HS-27A (cell line): ENCODE data around the gene PPP1R12B.
"Not testable (repeated sequence)": the region's sequence is repeated elsewhere in the genome, so short reads cannot be mapped to it uniquely, and the experiment has no call there.

Experiments
- DNase-seq: peaks from one replicate; pipeline ENCODE4 v3.0.0-alpha.2; 2012; ENCODE audit warnings: low read depth, missing footprints

Gene PPP1R12B

GRCh38 chr1:202405928-202406327, 57.4 kb downstream of the PPP1R12B start:
- no peak for DNase-seq

DNA sequence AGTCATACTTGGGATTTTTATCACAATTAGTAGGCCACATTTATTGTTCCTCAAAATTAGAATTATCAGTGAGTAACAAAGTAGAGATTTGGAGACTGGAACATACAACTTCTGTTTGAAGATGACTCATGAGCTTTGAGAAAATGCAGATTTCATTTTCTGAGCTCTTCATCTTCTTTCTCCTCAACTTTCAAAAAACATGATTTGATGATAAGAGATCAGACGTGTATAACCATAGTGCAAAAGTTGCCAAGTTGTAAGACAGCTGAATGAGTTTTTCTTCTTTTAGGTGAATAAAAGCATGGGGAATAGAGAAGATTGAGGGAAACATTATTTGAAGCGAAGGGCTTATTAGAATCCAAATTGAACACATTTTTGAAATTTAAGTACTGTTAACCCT, 58.4 kb downstream of the PPP1R12B start:
- not testable (repeated sequence) for DNase-seq

- DNase-seq, result not testable (repeated sequence)
These were observed 58.9 kb downstream of the PPP1R12B start for GRCh38 chr1:202407378-202407777.

DNA sequence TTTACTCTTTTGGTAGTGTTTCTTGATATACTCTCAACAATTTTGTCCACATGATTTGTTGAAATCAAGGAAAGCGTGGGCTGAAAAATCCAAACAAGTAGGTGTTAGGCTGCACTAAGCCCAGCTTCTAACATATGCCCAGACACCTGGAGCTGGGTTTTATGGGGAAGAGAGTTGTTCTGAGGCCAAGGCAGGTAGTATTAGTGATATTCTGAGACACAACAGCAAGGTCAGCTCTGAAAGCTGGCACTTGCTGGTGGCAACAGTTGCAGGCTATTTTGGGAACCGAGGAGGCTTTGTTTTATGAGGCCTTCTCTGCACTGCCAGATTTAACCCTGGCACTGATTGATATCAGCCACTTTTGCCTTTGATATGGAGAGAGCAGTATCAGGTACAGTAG, 61.8 kb downstream of the PPP1R12B start:
- not testable (repeated sequence) for DNase-seq

DNA sequence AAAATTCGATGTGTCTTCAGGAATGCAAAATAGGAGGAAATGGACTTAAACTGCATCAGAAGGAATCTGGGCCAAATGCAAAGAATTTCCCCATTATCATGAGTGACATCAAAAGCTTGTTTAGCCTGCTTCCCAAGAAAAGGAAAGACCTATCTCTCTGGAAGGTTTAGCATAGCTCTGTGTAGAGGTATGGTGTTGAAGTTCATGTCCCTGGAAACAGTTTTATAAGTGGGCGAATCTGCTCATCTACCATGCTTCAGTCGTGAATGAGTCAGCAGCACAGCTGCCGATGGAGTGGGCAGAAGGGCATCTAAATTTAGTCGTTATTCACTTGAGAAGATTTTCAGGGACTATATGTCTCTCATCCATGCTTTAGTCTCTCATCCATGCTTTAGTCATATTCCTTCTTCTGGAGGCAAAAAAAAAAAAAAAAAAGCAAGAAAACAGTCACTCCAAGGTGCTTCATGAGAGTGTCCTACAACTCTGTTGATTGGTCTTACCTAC, 62.4 kb downstream of the PPP1R12B start:
- peak; percentile 2 for DNase-seq

DNA sequence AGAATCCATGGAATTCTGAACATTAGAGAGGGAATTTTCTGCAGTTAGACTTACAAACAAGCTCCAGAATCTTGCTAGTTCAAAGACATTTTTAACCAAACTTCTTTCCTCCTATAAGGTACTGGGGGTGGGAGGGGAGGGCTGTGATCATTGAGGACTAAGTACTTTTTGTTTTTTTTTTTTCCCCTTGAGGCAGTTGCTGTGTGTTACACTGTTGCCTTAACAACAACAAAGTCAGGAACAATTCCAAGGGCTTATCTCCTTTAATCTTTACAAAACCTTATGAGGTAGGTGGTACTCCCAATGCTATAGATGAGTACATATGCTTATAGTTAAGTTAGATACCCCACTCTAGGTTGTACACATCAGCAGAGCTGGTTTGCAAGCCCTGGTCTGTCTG, 62.9 kb downstream of the PPP1R12B start:
- no peak for DNase-seq

GRCh38 chr1:202412421-202412820, 63.9 kb downstream of the PPP1R12B start:
- DNase-seq, result not testable (repeated sequence)

- DNase-seq, result no peak
These were observed 68.1 kb downstream of the PPP1R12B start for GRCh38 chr1:202416641-202417040.

DNA sequence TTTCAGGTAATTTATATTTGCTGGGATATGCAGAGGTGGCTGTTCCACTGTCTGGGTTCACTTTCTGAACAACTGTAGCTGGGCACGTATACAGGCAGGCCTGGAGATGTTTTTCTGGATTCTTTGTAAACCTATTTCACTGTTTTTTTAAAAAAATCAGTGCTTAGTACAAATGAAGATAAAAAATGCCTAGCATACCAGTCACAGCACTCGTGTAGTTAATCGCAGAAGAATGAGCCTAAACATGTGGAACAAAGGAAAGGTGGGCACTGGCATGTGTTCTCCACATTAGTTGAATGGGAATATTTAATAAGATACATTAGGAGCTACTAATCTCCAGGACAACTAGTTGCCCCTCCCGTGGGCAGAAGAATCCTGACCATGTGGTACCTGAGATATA, 68.6 kb downstream of the PPP1R12B start:
- DNase-seq, result not testable (repeated sequence)

DNA sequence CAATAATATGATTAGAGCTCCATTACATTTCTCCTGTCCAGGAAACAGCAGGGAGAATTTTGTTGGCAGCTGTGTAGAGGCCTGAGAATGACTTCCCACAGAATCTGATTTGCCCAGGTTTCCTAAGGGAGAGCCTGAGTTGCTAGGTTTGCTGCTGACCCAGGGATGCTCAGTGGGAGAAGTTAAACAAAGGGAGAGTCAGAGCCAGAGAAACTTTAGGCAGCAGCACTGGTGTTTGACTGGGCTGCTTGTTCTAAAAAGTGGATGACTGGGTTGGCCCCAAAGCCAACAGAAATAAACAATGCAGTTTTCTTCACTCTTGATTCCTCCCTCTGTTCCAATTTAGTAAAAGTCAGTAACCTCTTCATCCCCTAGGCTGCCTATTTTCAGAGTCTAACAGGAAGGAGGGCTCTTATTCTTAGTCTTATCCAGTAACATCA, 69.3 kb downstream of the PPP1R12B start:
- not testable (repeated sequence) for DNase-seq

GRCh38 chr1:202419731-202420130, 71.2 kb downstream of the PPP1R12B start:
- DNase-seq, result not testable (repeated sequence)

- DNase-seq, result not testable (repeated sequence)
These were observed 72.1 kb downstream of the PPP1R12B start for GRCh38 chr1:202420422-202421094.

DNA sequence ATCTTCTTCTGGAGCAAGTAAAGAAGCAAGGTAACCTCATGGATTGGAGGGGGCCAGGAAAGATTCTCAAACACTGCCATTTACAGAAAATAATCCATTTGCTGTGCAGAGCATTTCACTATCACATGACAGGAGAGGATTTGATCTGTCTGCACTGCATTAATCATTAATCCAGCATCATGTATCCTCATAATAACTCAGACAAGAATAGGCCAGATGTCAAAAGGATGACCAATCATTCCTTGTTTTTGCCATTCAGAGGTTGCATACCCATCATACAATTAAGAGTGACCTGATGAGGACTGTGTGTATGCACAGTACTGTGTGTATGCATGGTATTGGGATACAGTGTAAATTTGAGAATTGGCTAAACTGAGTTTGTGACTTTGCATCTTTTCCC, 74.2 kb downstream of the PPP1R12B start:
- not testable (repeated sequence) for DNase-seq

DNA sequence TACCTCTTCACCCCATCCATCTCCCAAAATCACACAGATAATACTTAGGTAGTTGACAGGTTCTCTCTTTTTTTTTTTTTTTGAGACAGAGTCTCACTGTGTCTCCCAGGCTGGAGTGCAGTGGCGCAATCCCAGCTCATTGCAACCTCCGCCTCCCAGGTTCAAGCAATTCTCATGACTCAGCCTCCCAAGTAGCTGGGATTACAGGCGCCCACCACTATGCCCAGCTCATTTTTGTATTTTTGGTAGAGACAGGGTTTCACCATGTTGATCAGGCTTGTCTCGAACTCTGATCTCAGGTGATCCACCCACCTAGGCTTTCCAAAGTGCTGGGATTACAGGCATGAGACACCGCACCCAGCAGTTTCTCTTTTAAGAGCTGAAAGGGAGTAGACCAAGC, 75.8 kb downstream of the PPP1R12B start:
- not testable (repeated sequence) for DNase-seq

- not testable (repeated sequence) for DNase-seq
These were observed 81.6 kb downstream of the PPP1R12B start for GRCh38 chr1:202430111-202430510.

GRCh38 chr1:202432338-202432737, 83.8 kb downstream of the PPP1R12B start:
- not testable (repeated sequence) for DNase-seq

DNA sequence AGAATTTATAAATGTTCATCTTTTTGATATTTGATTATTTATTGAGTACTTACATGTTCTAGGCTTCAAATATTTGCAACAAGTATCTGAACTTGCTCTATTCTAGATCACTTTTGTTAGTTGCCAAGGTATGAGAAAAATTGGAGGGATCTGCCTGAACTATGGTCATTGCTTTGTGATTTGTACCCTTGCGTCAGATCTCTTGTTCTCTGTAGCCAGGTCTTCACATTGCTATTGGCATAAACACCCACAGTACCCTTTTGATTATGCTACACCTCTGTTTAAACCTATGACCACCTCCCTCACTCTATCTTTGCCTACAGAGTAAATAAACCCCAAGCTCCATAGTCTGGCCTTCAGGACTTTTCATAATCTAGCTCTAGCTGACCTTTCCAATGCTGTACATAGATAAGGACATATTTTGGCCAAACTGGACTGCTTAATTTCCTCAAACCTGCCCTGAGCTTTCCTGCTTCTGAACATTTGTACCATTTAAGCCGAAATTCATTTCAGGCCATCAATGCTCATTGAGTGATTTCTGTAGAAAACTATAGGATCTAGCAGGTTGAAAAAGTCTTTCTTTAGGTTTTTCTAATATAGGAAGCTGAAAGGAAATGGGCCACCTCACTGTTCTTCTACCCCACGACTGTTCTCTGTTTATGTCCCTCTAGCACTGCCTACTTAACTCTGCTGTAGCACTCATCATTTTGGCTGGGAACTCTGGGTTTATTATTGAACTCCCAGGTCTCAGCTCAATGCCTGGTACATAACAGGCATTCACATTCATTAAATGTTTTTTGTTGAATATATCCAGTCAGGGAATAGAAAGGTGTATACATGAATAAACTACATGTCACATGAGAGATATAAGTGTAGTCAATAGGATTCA, 84.9 kb downstream of the PPP1R12B start:
- no peak for DNase-seq

DNA sequence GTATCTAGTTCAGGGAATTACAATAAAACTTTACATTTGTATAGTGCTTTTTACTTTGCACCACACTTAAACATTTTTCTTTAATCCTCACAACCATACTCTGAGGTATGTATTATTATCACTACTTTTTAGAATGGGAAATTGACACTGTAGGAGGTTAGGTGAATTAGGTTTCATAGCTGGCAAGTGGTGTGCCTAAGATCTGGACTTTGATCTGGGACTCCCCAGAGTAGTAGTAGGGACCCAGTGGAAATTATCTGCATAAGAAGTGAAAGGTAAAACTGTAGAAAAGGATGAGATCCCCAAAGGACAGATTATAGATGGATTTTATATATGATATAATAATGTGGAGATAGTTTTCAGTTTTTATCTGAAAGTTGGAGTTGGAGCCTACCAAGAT, 85.6 kb downstream of the PPP1R12B start:
- DNase-seq, result no peak

- no peak for DNase-seq
These were observed 90.1 kb downstream of the PPP1R12B start for GRCh38 chr1:202438393-202439174.

GRCh38 chr1:202439308-202439707, 90.8 kb downstream of the PPP1R12B start:
- no peak for DNase-seq

GRCh38 chr1:202448140-202448539, 99.6 kb downstream of the PPP1R12B start:
- DNase-seq, result not testable (repeated sequence)

DNA sequence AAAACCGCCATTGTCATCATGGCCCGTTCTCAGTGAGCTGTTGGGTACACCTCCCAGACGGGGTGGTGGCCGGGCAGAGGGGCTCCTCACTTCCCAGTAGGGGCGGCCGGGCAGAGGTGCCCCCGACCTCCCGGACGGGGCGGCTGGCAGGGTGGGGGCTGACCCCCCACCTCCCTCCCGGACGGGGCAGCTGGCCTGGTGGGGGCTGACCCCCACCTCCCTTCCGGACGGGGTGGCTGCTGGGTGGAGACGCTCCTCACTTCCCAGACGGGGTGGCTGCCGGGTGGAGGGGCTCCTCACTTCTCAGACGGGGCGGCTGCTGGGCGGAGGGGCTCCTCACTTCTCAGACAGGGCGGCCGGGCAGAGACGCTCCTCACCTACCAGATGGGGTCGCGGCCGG, 103.1 kb downstream of the PPP1R12B start:
- not testable (repeated sequence) for DNase-seq
